Calu3 (cell line): ENCODE results near the gene DACT2. TPM values are rescaled to one million over a fixed set of nuclear protein-coding genes. Genes with fewer than 3 reads are reported as not detected.
"Not testable (repeated sequence)": the region's sequence is repeated elsewhere in the genome, so short reads cannot be mapped to it uniquely, and the experiment has no call there.

Experiments used
- BruUV-seq: library from RNA; stranded (reverse); fragments of 400-500 nt; replicated peaks from 2 replicates; lab custom pipeline; 2021; lab: Mats Ljungman, UMichigan
- CTCF ChIA-PET: fragments of 300-600 bp; sonication (Branson Sonifier 250); formaldehyde crosslinking; loops from one replicate; lab custom pipeline; 2022; ENCODE audit warnings: antibody characterized with exemption; lab: Charles Lee
- DNase-seq: peaks from one replicate; pipeline ENCODE4 v3.0.0; 2022
- H3K27ac Mint-ChIP-seq: one replicate; pipeline ENCODE4 v1.8.0; 2022; ENCODE audit warnings: mixed read lengths; ENCODE audit not compliant: unreplicated experiment
- H3K27me3 Mint-ChIP-seq: one replicate; pipeline ENCODE4 v1.8.0; 2022; ENCODE audit warnings: mixed read lengths; ENCODE audit not compliant: unreplicated experiment
- H3K36me3 Mint-ChIP-seq: one replicate; pipeline ENCODE4 v1.8.0; 2022; ENCODE audit warnings: mild to moderate bottlenecking, moderate library complexity, mixed read lengths; ENCODE audit not compliant: insufficient read depth, unreplicated experiment
- H3K4me1 Mint-ChIP-seq: one replicate; pipeline ENCODE4 v1.8.0; 2022; ENCODE audit warnings: mild to moderate bottlenecking, low read depth, mixed read lengths; ENCODE audit not compliant: unreplicated experiment
- H3K4me3 Mint-ChIP-seq: one replicate; pipeline ENCODE4 v1.8.0; 2022; ENCODE audit warnings: mild to moderate bottlenecking, low read depth, moderate library complexity, mixed read lengths; ENCODE audit not compliant: unreplicated experiment
- H3K9me3 Mint-ChIP-seq: one replicate; pipeline ENCODE4 v1.8.0; 2022; ENCODE audit warnings: low read depth, mixed read lengths; ENCODE audit not compliant: unreplicated experiment
- intact Hi-C: fragments of 100-400 bp; cut with micrococcal nuclease; formaldehyde crosslinking; loops from one replicate; pipeline ENCODE4 v1.10.0; 2022; ENCODE audit not compliant: unreplicated experiment
- total RNA-seq: library from RNA; stranded (reverse); gene quantifications from 2 replicates; pipeline ENCODE4 v1.2.3, GENCODE V29; 2022
- TF ChIP-seq, protein P1 (sequence below): fragments of 200-600 bp; IDR thresholded peaks from one replicate; pipeline ENCODE4 v1.8.0; 2022; ENCODE audit warnings: antibody characterized with exemption; ENCODE audit not compliant: unreplicated experiment

DACT2 gene
- total RNA-seq, 1 experiment from 2014 or later, result not detected

DNA sequence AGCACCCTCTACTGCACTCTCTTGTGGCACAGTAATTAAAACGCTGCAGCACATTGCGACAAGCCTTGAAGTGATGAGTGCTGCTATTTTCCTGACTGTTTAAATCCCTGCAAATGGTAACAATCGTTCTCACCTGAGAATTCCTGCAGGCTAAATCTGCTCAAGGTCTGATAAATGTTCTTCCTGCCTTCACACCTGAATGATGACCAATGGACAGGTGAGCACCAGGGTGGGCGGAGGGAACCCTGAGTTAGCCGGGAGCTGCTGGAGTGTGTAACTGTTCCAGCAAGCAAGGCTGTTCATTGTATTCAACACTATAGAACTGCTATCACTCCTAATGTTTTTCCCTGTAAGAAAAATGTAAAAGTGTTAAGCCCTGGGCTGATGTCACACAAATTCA is 4.0 kb downstream of the DACT2 start:
- BruUV-seq, result no TSS peak
- intact Hi-C loops, result no loop called here
- TF ChIP-seq, protein P1, sequence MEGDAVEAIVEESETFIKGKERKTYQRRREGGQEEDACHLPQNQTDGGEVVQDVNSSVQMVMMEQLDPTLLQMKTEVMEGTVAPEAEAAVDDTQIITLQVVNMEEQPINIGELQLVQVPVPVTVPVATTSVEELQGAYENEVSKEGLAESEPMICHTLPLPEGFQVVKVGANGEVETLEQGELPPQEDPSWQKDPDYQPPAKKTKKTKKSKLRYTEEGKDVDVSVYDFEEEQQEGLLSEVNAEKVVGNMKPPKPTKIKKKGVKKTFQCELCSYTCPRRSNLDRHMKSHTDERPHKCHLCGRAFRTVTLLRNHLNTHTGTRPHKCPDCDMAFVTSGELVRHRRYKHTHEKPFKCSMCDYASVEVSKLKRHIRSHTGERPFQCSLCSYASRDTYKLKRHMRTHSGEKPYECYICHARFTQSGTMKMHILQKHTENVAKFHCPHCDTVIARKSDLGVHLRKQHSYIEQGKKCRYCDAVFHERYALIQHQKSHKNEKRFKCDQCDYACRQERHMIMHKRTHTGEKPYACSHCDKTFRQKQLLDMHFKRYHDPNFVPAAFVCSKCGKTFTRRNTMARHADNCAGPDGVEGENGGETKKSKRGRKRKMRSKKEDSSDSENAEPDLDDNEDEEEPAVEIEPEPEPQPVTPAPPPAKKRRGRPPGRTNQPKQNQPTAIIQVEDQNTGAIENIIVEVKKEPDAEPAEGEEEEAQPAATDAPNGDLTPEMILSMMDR, result no peak
- Mint-ChIP-seq H3K4me3 (no peak overlapping the region), H3K27ac (no peak overlapping the region), H3K36me3 (no peaks in the 10 kb centered on the region), H3K4me1 (peaks cover 7% of the 10 kb centered on the region), H3K27me3 (peaks cover 56% of the 10 kb centered on the region), H3K9me3 (no peaks in the 10 kb centered on the region)
- DNase-seq, result no peak
- CTCF ChIA-PET, result no interaction called here

DNA sequence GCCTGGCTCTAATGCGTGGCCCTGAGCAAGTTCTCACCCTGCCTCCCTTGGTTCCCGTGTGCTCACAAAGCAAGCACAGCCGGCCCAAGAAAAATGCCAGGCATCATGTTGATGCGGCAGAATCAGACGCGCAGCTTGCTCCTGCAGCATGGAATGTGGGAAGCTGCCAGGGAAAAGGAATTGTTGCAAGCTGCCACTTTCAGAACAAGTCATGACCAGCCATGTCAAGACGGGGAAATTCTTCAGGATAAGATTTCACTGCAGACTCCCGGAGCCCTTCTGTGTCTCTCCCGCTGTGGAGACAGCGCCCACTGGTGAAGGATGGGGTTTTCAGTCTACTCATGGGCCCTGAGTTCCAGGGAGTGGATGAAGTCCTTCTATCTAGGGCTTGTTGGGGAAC is 4.6 kb downstream of the DACT2 start:
- peaks cover 7% of the 10 kb centered on the region for H3K4me1 Mint-ChIP-seq
- no peak overlapping the region for H3K4me3 Mint-ChIP-seq
- H3K9me3 Mint-ChIP-seq, result no peaks in the 10 kb centered on the region
- no peak overlapping the region for H3K27ac Mint-ChIP-seq
- no peak for DNase-seq
- H3K36me3 Mint-ChIP-seq, result no peaks in the 10 kb centered on the region
- BruUV-seq, result no TSS peak
- TF ChIP-seq, protein P1, result no peak
- intact Hi-C loops, result no loop called here
- peaks cover 52% of the 10 kb centered on the region for H3K27me3 Mint-ChIP-seq
- CTCF ChIA-PET, result no interaction called here

DNA sequence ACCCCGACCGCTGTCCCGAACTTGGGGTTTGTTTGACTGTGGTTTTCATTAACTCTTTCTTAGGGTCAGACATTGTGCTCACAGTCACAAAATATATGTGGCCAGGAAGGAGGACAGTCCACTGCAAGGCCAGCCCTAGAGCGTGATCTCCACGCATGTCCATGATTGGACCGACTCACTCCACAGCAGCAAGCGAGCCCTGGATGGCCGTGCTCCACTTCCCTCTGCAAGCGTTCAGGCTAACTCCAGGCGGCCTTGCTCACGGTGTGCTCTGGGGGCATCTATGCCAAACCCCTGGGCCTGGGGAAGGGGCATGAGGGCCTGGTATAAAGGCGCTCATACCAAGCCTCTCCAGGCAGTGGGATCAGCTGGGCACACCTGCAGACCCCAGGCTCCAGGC is 5.6 kb downstream of the DACT2 start:
- no peak for DNase-seq
- Mint-ChIP-seq H3K4me3 (no peak overlapping the region), H3K4me1 (peaks cover 7% of the 10 kb centered on the region), H3K9me3 (no peaks in the 10 kb centered on the region), H3K27me3 (peaks cover 52% of the 10 kb centered on the region), H3K36me3 (no peaks in the 10 kb centered on the region), H3K27ac (no peak overlapping the region)
- TF ChIP-seq, protein P1, result no peak
- intact Hi-C loops, result no loop called here
- CTCF ChIA-PET, result no interaction called here
- BruUV-seq, result no TSS peak

DNA sequence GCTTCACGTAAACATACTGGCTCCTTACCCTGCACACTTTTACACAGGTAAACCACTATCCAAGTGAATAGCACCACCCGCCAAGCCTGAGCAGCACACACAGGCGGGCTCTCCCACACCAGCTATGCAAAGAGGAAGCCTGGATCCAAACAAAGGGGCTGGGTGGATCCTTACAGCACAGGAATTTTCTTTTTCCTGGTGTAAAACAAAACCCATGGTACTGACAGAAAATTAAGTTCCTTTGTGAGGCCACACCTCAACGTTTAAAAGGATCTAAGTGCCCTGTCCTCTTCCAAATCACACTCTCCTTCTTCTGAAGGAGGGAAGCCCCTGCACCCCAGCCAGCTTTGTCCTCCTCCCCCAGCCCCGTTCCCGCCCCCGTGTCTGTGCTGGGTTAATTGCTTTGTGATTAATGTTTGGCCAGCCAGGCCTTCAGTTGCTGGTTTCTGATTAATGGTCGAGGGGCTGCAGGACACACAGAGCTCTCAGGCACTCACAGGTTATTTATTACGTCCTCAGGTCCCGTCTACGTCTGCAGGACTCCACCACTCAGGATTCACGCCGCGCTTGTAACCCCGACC is 6.1 kb downstream of the DACT2 start:
- H3K27ac Mint-ChIP-seq, result no peak overlapping the region

DNA sequence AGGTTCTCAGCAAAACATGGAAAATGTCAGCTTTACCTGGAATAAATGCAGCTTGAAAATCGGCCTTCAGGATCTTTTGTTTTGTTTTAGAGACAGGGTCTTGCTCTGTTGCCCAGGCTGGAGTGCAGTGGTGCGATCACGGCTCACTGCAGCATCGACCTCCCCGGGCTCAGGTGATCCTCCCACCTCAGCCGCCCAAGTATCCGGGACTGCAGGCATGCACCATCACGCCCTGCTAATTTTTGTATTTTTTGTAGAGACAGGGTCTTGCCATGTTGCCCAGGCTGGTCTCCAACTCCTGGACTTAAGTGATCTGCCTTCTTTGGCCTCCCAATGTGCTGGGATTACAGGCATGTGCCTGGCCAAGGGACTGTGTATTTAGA is 7.5 kb downstream of the DACT2 start:
- H3K9me3 Mint-ChIP-seq, H3K4me3 Mint-ChIP-seq, H3K27ac Mint-ChIP-seq, intact Hi-C loops, H3K4me1 Mint-ChIP-seq, H3K36me3 Mint-ChIP-seq, BruUV-seq, DNase-seq: not testable (repeated sequence)
- CTCF ChIA-PET, result interaction anchor here (0.6 kb wide), 1 partner anchor 365 kb away, joined by 3 read pairs; no protein-coding TSS in a partner anchor
- peaks cover 41% of the 10 kb centered on the region for H3K27me3 Mint-ChIP-seq

More for the DNA sequence above, 6.1 kb downstream of the DACT2 start:
- Mint-ChIP-seq H3K4me1 (peaks cover 6% of the 10 kb centered on the region), H3K36me3 (no peaks in the 10 kb centered on the region), H3K9me3 (no peaks in the 10 kb centered on the region), H3K4me3 (no peak overlapping the region), H3K27me3 (peaks cover 49% of the 10 kb centered on the region)
- no TSS peak for BruUV-seq
- TF ChIP-seq, protein P1, result no peak
- CTCF ChIA-PET, result no interaction called here
- DNase-seq, result no peak
- intact Hi-C loops, result no loop called here
